GM19395 (cell line): ENCODE measurements around the gene JMJD7.

ENCODE experiments used
- ATAC-seq: cut with Tn5 transposase; IDR thresholded peaks from one replicate; pipeline ENCODE4 v1.9.1; 2021; ENCODE audit warnings: mild to moderate bottlenecking, moderate library complexity; ENCODE audit not compliant: unreplicated experiment

The JMJD7 gene

DNA sequence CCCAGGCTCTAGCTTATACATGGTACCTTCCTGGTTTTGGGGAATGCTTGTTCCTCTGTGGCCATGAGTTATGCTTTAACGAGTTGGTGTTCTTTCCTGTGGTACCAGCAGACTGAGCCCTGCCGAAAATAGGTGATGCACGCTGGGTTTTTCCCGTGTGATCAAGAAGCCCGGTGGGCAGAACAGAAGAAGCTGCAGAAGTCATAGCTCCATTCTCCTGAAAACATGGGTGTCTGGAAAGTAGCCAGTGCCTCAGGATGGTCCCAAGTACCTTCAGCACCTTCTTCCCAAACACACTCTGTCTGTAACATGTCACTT lies 28.4 kb upstream of the JMJD7 start:
- no peak for ATAC-seq

DNA sequence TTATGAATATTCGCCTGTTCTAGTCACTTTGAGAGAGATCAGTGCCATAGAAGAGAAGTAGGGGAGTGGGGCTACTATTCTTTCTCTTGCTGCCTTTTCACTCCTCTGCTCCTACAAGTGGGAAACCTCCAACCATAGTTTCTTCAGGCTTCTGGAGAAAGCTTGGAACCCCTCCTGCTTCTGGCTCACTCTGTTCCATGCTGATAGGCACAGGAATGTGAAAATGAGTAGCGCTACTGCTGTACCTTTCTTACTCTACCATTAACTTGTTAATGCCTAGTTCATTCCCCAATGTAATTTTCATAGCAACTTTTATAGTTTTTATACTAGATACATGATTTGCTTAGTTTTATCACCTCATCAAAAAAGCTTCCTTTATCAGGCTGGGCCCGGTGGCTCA lies 26.7 kb upstream of the JMJD7 start:
- no peak for ATAC-seq

DNA sequence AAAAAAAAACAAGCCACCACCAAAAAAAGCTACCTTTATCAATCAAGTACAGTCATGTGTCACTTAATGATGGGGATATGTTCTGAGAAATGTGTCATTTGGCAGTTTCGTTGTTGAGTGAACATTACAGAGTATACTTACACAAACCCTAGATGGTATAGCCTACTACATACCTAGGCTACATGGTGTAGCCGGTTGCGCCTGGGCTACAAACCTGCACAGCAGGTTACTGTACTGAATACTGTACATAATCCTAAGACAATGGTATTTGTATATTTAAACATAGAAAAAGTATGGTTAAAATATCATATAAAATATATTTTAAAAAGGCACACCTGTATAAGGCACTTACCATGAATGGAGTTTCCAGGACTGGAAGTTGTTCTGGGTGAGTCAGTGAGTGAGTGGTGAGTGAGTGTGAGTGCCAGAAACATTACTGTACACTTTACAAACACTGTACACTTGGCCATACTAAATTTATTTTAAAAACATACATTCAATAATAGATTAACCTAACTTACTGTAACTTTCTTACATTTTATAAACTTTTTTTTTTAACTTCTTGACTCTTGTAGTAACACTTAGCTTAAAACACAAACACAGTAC lies 25.9 kb upstream of the JMJD7 start:
- no peak for ATAC-seq

DNA sequence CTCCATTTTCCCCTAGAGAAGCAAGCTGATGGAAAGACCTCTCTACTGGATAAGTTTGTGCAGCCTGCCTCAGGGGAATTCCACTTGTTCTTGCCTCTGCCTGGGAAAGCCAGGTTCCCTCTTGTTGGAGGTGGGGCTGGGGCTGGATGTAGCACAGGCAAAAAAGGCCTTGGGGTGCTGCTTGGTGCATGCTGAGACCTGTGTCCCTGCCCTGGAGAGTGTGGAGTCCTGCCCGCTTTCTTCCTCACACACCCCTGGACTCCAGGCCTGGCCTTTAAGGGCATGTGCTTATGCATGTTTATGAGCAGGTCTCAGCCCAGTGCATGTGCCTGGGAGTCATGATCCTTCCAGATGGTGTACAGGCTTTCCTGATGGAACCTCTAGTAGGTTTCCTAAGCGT lies 23.5 kb upstream of the JMJD7 start:
- no peak for ATAC-seq

DNA sequence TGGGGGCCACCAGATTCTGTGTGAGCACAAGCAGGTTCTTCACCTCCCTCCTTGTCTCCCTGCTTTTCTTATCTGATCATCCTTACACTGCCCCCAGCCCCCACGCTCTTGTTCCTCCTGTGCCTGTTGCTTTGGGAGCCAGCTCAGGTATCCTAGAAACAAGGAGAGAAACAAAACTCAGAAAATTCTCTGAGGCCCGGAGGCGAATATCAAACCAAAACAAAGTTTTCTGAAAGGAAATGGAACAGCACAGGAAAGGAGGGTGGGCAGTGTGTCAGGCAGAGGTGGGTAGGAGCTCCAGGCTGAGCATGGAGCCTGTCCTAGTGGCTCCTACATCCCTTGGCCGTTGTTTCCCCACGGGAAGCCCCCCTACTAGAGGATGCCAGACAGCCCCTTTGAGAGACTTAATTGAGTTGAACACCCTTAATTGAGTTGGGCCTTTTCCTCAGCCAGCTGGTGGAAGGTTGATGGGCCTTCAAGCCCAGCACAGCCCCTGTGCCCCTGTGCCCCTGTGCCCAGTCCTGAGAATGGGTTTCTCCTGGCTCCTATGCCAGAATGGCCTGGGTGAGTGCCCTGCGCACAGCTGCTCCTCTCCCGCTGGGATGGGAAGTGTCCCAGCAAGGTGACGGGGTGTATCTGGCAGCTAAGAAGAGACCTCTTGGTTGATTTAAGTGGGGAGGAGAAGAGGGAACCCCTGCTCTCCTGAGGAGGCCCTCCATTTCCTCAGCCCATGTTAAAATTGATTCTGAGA lies 22.8 kb upstream of the JMJD7 start:
- ATAC-seq: no peak

DNA sequence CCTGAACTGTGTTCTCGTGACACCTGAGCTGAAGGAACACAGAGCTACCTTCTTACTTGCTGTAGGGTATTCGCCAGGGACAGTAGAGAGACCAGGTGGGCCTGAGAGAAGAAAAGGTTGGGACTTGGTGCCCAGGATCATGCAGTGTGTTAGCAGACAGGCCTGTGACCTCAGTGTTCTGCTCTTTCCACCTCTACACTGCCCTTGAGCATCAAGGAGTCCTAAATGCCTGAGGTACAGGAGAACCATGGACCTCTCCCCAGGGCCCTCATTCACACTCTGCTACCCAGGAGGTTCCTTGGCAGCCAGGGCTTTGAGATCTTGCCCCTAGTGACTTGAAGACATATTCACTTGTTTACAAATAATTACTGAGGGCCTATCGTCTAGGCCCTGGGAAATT lies 22.2 kb upstream of the JMJD7 start:
- no peak for ATAC-seq

DNA sequence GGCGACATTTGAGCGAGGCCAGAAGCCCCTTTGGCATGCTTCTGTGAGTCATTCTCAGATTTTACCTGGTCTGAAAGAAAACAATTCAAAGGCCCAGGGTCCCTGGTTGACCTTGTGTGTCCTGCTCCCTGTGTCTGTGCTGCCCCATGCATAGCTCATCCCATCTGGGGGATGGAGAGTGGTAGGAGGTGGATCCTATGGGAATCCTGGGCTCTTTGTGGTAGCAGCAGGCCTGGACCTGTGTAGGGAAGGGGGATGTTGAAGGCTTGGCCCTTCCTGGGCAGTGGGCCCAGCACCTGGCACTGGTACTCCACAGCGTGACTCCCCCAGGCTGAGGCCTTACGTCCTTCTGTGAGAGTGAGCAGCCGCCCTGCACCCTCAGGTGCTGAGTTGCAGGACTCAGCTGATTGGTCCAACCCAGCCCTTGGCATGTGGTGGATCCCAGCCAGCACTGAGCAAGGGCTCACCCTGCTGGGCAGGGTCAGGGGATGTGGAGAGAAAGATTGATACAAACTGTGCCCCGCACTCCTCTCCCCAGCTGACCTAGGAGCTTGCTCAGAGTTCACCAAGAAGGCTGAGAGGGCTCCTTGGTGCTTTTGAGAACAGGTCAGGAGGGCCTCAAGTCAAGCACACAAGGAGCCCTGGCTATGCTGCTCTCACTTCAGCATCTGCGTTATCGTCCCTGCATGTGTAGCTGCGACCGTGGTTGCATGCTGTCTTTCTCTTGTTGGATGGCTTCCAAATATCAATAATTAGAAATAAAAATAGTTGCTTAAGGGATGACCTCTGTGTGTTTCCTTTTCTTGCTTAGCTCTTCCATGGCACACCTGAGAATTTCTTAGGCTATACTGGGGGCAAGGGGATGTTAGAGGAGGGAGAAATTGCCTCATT lies 21.4 kb upstream of the JMJD7 start:
- ATAC-seq: no peak

DNA sequence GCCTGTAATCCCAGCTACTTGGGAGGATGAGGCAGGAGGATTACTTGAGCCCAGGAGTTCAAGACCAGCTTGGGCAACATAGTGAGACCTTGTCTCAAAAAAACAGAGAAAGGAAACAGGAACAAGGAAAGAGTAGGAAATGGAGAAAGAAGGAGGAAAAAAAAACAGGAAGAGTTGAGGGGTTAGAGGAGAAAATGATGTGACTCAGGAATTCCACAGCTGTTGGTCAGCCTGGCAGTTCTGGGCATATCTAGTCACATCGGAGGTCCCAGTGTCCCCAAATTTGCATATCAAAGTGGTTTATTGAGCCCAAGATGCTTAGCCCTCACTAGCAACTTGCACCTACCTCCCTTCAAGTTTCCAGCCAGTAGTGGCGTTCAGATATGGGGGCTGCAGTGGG lies 18.8 kb upstream of the JMJD7 start:
- no peak for ATAC-seq

DNA sequence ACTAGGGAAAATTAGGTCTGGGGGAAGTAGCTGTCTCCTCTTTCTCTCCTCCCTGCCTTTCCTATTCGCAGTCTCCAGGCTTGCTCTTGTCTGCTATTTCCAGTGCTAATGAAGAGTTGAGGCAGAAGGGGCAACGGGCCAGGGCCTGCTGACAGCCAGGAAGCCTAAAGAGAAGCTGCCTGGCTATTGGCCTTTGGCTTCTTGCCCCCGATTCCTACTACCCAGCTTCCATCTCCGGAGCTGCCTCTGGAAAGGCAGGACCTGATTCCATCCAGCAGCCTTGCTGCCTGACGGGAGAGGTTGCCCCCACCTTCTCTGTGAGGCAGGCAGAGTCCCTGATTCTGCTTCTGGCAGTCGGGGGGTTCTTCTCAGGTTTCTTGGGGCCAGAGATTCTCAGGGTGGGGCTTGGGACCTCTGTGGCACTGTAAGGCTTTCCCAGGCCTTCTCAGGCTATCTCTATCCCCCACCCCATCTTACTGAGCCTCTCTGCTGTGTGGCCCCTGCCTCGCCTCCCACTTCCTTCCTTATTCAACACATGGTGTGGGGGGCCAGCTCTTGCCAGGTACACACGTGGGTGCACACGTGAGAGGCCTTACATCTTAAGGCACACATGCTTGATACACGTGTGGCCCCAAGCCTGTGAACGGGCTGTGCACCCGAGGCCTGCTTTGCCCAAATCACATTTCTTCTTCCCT lies 18.2 kb upstream of the JMJD7 start:
- ATAC-seq: no peak

DNA sequence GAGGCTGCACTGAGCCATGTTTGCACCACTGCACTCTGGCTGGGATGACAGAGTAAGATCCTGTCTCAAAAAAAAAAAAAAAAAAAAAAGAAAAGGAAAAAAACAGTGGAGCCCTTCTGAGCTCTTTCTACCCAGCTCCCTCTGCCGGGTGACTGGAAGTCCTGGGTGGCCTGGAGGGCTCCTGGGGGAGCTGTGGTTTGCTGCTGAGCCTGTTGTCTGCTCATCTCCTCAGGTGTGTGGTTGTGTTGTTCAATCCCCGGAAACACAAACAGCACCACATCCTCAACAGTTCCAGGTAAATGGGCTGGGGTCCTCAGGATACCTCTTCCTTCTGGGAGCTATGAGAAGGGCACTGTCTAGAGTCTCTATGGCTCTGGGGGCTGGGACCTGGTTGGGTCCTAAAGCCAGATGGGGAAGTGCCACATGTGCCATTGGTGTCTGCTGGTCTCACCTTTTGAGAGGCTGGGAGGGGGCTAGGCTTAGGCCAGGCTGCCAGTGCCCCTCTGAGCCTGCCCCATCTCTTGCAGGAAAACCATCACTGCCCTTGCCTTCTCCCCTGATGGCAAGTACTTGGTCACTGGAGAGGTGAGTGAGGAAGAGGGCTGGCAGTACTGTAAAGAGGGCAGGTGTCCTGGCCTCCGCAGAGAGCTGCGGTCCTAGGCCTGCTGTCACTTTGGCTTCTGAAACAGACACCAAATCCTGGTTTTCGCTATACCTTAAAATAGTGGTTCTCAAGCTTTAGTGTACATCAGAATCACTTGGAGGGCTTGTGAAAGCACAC lies 17.1 kb upstream of the JMJD7 start:
- no peak for ATAC-seq

DNA sequence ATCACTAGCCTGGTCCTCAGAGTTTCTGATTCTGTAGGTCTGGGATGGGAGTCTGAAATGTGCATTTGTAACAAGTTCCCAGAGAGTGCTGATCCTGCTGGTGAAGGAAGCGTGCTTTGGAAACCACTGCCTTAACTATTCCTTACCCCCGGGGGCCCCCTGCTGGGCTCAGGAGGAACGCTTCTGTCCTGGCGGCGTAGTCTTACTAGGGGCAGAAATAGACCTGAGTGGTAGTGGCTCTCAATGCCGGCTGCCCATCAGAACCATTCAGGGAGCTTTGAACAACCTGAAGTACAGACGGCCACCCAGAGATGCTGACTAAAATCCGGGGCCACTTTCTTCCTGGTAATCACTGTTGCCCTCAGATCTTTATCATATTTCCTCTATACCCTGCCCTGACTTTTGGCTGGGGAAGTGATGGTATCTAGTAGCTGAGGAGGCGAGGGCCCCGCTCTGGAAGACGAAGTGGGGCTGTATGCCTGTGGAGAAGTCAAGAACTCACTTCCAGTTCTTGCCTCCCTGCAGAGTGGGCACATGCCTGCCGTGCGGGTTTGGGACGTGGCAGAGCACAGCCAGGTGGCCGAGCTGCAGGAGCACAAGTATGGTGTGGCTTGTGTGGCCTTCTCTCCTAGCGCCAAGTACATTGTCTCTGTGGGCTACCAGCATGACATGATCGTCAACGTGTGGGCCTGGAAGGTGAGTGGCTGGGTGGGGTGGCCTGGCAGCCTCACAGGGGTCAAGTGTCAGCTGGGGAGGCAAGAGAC lies 16.3 kb upstream of the JMJD7 start:
- ATAC-seq: no peak

DNA sequence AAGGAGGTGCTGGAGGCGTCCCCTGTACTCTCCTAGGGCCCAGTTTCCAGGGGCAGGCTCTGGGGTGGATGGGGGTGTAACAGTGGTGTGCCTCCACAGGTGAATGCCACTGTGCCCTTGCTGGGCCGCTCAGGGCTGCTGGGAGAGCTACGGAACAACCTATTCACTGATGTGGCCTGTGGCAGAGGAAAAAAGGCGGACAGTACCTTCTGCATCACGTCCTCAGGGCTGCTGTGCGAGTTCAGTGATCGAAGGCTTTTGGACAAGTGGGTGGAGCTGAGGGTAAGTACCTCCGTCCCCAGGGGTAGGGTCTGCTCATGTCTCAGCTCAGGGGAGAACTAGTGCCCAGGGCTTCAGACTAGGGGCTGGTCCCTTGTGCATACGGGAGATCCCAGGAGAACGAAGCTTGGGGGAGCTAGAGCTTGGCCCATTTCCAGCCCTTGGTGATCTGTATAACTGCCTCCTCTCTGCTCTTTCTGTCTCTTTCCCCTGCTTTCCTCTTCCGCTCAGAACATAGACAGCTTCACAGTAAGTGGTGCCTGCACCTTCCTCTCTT lies 15.0 kb upstream of the JMJD7 start:
- ATAC-seq: no peak

DNA sequence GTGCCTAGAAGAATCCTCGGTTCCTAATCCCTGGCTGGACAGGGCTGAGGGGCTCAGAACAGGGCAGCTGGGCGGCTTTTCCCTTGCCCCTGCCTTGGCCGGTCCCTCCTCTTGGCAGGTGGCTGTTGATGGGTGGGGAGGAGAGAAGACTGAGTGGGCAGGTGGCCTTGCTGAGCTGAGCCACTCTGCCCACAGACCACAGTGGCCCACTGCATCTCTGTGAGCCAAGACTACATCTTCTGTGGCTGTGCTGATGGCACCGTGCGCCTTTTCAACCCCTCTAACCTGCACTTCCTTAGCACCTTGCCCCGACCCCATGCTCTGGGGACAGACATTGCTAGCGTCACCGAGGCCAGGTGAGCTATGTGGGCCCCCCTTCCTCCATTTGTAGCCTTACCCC lies 14.5 kb upstream of the JMJD7 start:
- no peak for ATAC-seq

DNA sequence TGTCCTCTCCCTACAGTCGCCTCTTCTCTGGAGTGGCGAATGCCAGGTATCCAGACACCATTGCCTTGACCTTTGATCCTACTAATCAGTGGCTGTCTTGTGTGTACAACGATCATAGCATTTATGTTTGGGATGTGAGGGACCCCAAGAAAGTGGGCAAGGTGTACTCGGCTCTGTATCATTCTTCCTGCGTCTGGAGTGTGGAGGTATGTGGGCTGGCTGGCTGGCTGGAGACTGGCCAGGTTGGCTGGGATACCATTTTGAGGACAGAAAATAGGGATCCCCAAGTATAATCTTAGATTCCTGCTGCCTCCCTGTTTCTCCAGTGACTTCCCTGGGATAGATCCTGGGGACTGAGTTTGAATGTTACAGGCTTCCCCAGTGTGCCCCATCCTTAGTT lies 13.4 kb upstream of the JMJD7 start:
- ATAC-seq: no peak

DNA sequence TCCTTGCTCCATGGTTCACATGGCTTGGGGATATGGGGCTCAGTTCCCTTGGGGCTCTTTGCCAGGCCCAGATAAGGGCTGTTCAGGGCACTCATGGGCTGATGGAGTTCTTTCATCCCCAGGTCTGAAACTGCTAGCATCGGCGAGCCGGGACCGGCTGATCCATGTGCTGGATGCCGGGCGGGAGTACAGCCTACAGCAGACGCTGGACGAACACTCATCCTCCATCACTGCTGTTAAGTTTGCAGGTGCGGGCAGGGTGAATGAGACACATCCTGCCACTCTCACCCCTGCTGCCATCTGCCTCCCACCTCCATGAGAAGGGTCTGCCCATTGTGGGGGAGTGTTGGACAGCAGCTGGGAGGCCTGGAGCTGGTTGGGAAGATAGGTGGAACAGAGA lies 11.1 kb upstream of the JMJD7 start:
- ATAC-seq: no peak

DNA sequence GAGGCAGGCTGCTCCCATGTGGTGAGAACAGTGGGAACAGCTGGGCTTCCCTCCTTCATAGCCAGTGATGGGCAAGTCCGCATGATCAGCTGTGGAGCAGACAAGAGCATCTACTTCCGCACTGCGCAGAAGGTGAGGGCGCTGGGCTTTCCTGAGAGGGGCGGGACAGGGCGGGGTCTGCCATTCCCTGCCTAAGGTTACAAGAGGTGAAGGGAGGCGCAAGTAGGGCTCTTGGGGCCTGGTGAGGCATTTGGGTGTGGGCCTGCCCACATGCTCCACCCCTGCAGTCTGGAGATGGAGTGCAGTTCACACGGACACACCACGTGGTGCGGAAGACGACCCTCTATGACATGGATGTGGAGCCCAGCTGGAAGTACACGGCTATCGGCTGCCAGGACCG lies 10.6 kb upstream of the JMJD7 start:
- no peak for ATAC-seq

DNA sequence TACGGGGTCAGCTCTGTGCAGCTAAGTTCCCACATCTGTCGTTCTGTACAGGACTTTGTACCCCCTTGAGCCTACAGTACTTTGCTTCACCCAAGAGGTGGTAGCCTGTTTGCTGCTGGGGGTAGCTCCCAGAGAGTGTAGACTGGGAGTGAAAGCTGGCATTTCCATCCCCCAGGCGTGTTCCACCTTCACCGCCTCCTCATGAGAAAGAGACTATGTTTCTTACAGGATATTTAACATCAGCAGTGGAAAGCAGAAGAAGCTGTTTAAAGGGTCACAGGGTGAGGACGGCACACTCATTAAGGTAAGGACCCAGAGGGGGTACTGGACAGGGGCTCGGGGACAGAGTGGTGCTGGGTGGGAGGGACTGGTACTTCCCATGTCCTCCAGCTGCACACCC lies 10.1 kb upstream of the JMJD7 start:
- ATAC-seq: no peak

DNA sequence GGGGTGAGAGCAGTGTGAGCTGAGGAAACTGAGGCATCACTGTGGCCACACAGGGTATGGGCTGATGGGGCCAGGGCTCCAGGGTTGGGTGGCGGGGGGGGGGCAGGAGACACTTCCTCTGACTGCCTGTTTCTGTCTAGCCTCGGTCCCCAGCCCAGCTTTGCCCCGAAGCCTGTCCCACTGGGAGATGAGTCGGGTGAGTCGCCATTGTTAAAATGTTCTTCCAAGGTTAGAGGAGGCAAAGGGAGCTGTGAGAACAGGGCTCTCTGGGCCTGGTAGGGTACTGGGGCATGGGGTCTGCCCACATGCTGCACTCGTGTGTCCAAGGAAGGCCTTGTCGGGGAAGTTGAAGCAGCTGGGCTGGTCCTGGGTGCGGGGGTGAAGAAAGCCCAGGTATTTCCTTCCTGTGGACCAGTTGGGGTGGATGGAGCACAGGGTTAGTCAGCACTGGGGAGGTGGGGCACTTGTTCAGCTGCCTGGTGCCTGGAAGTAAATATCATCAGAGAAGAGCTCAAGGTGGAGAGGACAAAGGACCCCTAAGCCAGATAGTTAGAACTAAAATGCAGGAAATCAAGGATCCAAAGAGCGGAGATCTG lies 8.3 kb upstream of the JMJD7 start:
- no peak for ATAC-seq

DNA sequence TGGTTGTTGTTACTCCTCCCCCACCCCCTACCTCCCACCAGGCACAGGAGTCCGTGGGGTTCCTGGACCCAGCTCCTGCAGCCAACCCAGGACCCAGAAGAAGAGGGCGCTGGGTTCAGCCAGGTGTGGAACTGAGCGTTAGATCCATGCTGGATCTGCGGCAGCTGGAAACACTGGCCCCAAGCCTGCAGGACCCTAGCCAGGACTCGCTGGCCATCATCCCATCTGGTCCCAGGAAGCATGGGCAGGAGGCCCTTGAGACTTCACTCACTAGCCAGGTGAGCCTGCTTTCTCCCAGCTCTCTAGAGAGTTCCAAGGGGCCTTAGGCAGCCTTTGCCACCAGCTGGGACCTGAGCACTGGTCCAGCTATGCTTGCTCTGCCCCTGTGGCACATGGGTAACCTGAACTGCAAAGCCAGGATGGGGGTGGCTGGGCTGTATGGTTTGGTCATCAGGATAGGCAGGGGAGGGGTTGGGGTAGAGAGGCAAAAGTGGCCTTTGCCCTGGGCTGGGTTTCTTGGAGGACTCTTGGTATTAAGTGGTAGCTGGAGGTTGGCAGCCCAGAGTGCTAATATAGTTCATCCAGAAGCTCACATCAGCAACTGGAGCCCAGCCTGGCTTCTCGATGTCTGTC lies 7.0 kb upstream of the JMJD7 start:
- no peak for ATAC-seq
